Tibial nerve (tissue), 3 donors: ENCODE measurements around the gene MUC5AC.

ENCODE experiments used
- CTCF ChIP-seq, 5 experiments: fragments of 200-600 bp in 3 of 5; fragments of 450-650 bp in 2 of 5; sonication (generic) in 3 of 5; IDR thresholded peaks; one replicate each; pipeline ENCODE4 v1.5.1; 2016 to 2019; ENCODE audit warnings: antibody characterized with exemption in 5 of 5, mild to moderate bottlenecking in 3 of 5, moderate library complexity in 2 of 5
- POLR2A ChIP-seq, 2 donors: fragments of 450-650 bp; IDR thresholded peaks; one replicate each; pipeline ENCODE4 v1.6.1; 2017; ENCODE audit warnings: antibody characterized with exemption in 2 of 2, mild to moderate bottlenecking in 2 of 2, moderate library complexity in 2 of 2

GRCh38 chr11:1156506-1157340, 1.0 kb upstream of the MUC5AC start:
- TF ChIP-seq POLR2A (IDR thresholded peaks at IDR 0.05) (no peak), CTCF (IDR thresholded peaks at IDR 0.05) (no peak)
